Cardiac septum (tissue), 1 donor: ENCODE data around the gene TIMM13. TPM values are rescaled to one million over a fixed set of nuclear protein-coding genes. Genes with fewer than 3 reads are reported as not detected.
"Not testable (repeated sequence)": the region's sequence is repeated elsewhere in the genome, so short reads cannot be mapped to it uniquely, and the experiment has no call there.

ENCODE experiments used
- DNase-seq: peaks from one replicate; pipeline ENCODE4 v3.0.0-alpha.2; 2020; ENCODE audit warnings: low spot score
- intact Hi-C: fragments of 100-400 bp; cut with DNase I; formaldehyde crosslinking; loops from one replicate; pipeline ENCODE4 v1.14.0; 2022
- total RNA-seq: library from RNA; stranded (reverse); fragmentation: NEBNext Ultra II Directional; extraction: Animal tissue kit (Norgen Biotek cat#: 25700); gene quantifications from one replicate; pipeline ENCODE4 v1.2.1, GENCODE V29; 2021
- donor health status: DM: no; HTN: no; CAD: no.

TIMM13 gene
- total RNA-seq, 1 donor from 2014 or later, result 57.3 TPM

GRCh38 chr19:2420490-2420889, 6.9 kb downstream of the TIMM13 start:
- DNase-seq, result no peak
- intact Hi-C loops, result no loop called here

DNA sequence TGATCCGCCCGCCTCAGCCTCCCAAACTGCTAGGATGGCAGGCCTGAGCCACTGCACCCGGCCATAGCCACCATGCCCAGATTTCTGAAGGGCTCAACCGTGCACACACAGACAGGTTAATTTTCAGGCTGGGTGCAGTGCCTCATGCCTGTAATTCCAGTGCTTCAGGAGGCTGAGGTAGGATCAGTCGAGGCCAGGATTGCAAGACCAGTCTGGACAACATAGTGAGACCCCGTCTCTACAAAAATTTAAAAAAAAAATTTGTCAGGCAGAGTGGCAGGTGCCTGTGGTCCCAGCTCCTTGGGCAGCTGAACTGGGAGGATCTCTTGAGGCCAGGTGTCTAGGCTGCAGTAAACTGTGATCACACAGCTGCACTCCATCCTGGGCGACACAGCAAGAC, 7.6 kb downstream of the TIMM13 start:
- DNase-seq, result no peak
- intact Hi-C loops, result no loop called here

- intact Hi-C loops, result no loop called here
- no peak for DNase-seq
Measured at GRCh38 chr19:2417881-2418406, 9.4 kb downstream of the TIMM13 start.

- DNase-seq, intact Hi-C loops: not testable (repeated sequence)
Measured at GRCh38 chr19:2417436-2417835, 9.9 kb downstream of the TIMM13 start.

- intact Hi-C loops, result no loop called here
Measured at GRCh38 chr19:2416321-2417097, 10.9 kb downstream of the TIMM13 start.

GRCh38 chr19:2415973-2416319, 11.4 kb downstream of the TIMM13 start:
- intact Hi-C loops, result no loop called here
- no peak for DNase-seq

More at GRCh38 chr19:2416321-2417097, 10.9 kb downstream of the TIMM13 start:
- no peak for DNase-seq

DNA sequence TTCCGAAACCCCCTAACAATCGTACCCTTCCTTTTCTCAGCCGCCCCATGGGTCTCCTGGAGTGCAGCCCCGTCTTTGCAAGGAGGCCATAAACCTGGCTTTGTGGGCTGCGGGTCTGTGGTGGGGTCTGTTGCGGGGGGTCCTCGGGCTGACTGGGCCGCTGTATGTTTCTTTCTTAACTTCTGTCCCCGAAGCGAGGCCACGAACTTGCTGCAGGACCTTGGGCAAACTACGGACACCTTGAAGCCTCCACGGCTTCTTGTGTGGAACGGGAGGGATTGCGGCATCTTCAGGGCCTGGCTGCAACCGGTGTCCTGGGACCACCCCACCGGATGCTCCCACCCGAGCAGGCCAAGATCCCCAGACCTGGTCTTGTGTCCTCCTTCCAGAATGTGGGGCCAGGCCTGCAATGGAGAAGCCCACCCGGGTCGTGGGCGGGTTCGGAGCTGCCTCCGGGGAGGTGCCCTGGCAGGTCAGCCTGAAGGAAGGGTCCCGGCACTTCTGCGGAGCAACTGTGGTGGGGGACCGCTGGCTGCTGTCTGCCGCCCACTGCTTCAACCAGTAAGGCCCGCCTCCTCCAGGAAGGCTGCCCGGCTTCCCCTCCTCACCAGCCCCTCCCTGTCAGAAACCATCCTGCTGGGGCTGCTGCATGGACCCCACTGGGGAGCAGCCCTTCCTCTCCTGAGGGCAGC, 12.0 kb downstream of the TIMM13 start:
- no peak for DNase-seq
- intact Hi-C loops, result no loop called here

DNA sequence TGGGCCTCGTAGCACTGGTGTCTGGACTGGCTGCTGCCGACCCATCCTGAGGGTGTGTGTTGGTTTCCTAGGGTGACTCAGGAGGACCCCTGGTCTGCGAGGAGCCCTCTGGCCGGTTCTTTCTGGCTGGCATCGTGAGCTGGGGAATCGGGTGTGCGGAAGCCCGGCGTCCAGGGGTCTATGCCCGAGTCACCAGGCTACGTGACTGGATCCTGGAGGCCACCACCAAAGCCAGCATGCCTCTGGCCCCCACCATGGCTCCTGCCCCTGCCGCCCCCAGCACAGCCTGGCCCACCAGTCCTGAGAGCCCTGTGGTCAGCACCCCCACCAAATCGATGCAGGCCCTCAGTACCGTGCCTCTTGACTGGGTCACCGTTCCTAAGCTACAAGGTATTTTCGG, 13.8 kb downstream of the TIMM13 start:
- DNase-seq, result no peak
- intact Hi-C loops, result no loop called here

- DNase-seq, result no peak
Measured at GRCh38 chr19:2413159-2413558, 14.2 kb downstream of the TIMM13 start.

GRCh38 chr19:2412449-2412848, 14.9 kb downstream of the TIMM13 start:
- intact Hi-C loops, result no loop called here
- DNase-seq, result no peak

More at GRCh38 chr19:2413159-2413558, 14.2 kb downstream of the TIMM13 start:
- intact Hi-C loops, result no loop called here

- no peak for DNase-seq
- intact Hi-C loops, result no loop called here
Measured at GRCh38 chr19:2411709-2412108, 15.7 kb downstream of the TIMM13 start.

DNA sequence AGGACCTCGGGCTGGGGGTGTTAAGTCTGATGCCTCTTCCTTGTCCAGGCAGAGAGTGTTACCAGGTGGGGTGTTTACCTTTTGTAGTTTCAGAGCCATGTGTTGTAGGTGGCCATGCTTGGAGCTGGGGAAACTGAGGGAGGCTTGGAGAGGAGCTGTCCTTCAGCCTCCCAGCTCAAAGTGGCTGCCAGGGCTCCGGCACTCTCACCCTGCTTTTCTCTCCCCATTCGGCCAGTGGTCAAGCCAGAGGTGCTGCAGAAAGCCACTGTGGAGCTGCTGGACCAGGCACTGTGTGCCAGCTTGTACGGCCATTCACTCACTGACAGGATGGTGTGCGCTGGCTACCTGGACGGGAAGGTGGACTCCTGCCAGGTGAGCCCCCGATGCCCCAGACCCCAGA, 17.4 kb downstream of the TIMM13 start:
- no peak for DNase-seq
- intact Hi-C loops, result no loop called here

- intact Hi-C loops, result no loop called here
- no peak for DNase-seq
Measured at GRCh38 chr19:2409352-2409912, 18.0 kb downstream of the TIMM13 start.

DNA sequence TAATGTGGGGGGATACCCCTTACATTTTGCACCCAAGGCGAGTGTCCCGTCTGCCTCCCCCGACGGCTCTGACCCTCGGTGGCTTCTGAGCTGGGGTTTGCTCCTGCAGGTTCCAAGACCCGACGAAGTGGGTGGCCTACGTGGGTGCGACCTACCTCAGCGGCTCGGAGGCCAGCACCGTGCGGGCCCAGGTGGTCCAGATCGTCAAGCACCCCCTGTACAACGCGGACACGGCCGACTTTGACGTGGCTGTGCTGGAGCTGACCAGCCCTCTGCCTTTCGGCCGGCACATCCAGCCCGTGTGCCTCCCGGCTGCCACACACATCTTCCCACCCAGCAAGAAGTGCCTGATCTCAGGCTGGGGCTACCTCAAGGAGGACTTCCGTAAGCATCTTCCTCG, 19.1 kb downstream of the TIMM13 start:
- intact Hi-C loops, result no loop called here
- DNase-seq, result no peak

DNA sequence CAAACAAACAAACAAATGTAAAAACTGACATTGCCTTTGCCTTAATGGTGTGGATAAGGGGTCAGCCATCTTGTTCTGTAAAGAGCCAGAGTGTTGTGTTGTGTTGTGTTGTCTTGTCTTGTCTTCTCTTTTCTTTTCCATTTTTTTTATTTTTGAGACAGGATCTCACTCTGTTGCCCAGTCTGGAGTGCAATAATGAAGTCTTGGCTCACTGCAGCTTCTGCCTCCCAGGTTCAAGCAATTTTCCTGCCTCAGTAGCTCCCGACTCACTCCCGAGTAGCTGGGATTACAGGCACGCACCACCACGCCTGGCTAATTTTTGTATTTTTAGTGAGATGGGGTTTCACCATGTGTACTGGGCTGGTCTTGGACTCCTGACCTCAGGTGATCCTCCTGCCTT, 27.8 kb downstream of the TIMM13 start:
- intact Hi-C loops, result no loop called here
- DNase-seq, result no peak

GRCh38 chr19:2398735-2399305, 28.6 kb downstream of the TIMM13 start:
- DNase-seq, result no peak
- intact Hi-C loops, result no loop called here

GRCh38 chr19:2397173-2397572, 30.2 kb downstream of the TIMM13 start:
- DNase-seq, intact Hi-C loops: not testable (repeated sequence)

DNA sequence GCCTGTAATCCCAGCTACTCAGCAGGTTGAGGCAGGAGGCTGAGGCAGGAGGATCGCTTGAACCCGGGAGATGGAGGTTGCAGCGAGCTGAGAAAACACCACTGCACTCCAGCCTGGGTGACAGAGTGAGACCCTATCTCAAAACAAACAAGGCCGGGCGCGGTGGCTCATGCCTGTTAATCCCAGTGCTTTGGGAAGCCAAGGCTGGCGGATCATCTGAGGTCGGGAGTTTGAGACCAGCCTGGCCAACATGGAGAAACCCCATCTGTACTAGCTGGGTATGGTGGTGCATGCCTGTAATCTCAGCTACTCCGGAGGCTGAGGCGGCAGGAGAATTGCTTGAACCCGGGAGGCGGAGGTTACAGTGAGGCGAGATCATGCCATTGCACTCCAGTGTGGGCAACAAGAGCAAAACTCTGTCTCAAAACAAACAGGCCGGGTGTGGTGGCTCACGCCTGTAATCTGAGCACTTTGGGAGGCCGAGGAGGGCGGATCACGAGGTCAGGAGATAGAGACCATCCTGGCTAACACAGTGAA, 32.0 kb downstream of the TIMM13 start:
- DNase-seq, intact Hi-C loops: not testable (repeated sequence)

- intact Hi-C loops, result loop anchor here (5.0 kb wide), 2 partner anchors 117 to 237 kb away; no protein-coding TSS in a partner anchor
- DNase-seq, result no peak
Measured at GRCh38 chr19:2394442-2395292, 32.7 kb downstream of the TIMM13 start.
